A549 (cell line): ENCODE measurements around the gene GRK3. TPM values are rescaled to one million over a fixed set of nuclear protein-coding genes. Genes with fewer than 3 reads are reported as not detected.
A peak's percentile ranks its signal among the peaks of the same experiment; 100 is the strongest.

Experiments used
- ATAC-seq, 2 experiments: fragments of 200-7000 bp in 1 of 2; fragments of >200 bp in 1 of 2; cut with Nextera tagmentation in 1 of 2; cut with Tn5 transposase in 1 of 2; 3 replicates each; pipeline versions ENCODE4 v1.8.0 to v1.9.1; 2018 to 2020; ENCODE audit warnings: mild to moderate bottlenecking in 1 of 2, moderate library complexity in 1 of 2
- CTCF ChIA-PET: fragments of 300-600 bp; sonication (Branson Sonifier 250); formaldehyde crosslinking; extraction: SDS; loops from one replicate; lab custom pipeline; 2021; ENCODE audit warnings: antibody characterized with exemption, inconsistent platforms; lab: Yijun Ruan, JAX
- POLR2A ChIA-PET: fragments of 350-600 bp; formaldehyde crosslinking; extraction: SDS; loops from one replicate; lab custom pipeline; 2021; ENCODE audit warnings: antibody characterized with exemption, inconsistent platforms; lab: Yijun Ruan, JAX
- DNase-seq, 2 experiments: peaks; one replicate each; pipeline versions ENCODE4 v3.0.0 to v3.0.0-alpha.2; 2011 to 2016; ENCODE audit warnings: low read depth in 1 of 2, low spot score in 1 of 2
- FAIRE-seq: peaks from 2 replicates; lab custom pipeline; 2011; peaks lifted over from hg19 to GRCh38; lab: Jason Lieb, UNC
- H3K27ac ChIP-seq, 2 experiments: fragments of >200 bp; sonication (Bioruptor Twin); formaldehyde crosslinking; 3 replicates each; pipeline ENCODE4 v1.5.1; 2016 to 2017
- H3K4me1 ChIP-seq: fragments of >200 bp; sonication (Bioruptor Twin); formaldehyde crosslinking; 3 replicates; pipeline ENCODE4 v1.6.1; 2016
- H3K4me2 ChIP-seq: fragments of >200 bp; sonication (Bioruptor Twin); formaldehyde crosslinking; 3 replicates; pipeline ENCODE4 v1.6.1; 2016
- H3K4me3 ChIP-seq: fragments of >200 bp; sonication (Bioruptor Twin); formaldehyde crosslinking; 3 replicates; pipeline ENCODE4 v1.5.1; 2016
- H3K9me3 ChIP-seq: fragments of >200 bp; sonication (Bioruptor Twin); formaldehyde crosslinking; 3 replicates; pipeline ENCODE4 v1.6.1; 2016
- BHLHE40 ChIP-seq: IDR thresholded peaks from 2 replicates; pipeline ENCODE4 v1.6.1; 2012; ENCODE audit warnings: low read depth, low read length, inconsistent platforms
- CBX2 ChIP-seq: fragments of 200-600 bp; sonication (generic); IDR thresholded peaks from 2 replicates; pipeline ENCODE4 v1.6.1; 2016; ENCODE audit warnings: low read depth, mild to moderate bottlenecking, borderline replicate concordance
- CBX8 ChIP-seq: fragments of 200-600 bp; sonication (generic); IDR thresholded peaks from 2 replicates; pipeline ENCODE4 v1.6.1; 2016
- CEBPB ChIP-seq, 2 experiments: fragments of >200 bp in 1 of 2; sonication (Bioruptor Twin) in 1 of 2; formaldehyde crosslinking in 1 of 2; IDR thresholded peaks; 2 replicates each; pipeline ENCODE4 v1.6.1; 2012 to 2016
- CHD2 ChIP-seq: fragments of 150-350 bp; IDR thresholded peaks from 2 replicates; pipeline ENCODE4 v1.6.1; 2014; ENCODE audit warnings: low read length; ENCODE audit not compliant: partially characterized antibody
- CHD4 ChIP-seq: fragments of 200-600 bp; sonication (generic); IDR thresholded peaks from 2 replicates; pipeline ENCODE4 v1.6.1; 2016; ENCODE audit warnings: antibody characterized with exemption, mild to moderate bottlenecking, borderline replicate concordance
- HDAC2 ChIP-seq: fragments of 200-600 bp; sonication (generic); IDR thresholded peaks from 2 replicates; pipeline ENCODE4 v1.6.1; 2016
- HEYL ChIP-seq: fragments of 250-450 bp; sonication (Bioruptor Pico); IDR thresholded peaks from 2 replicates; pipeline ENCODE4 v1.8.0; 2021; ENCODE audit warnings: mild to moderate bottlenecking, moderate library complexity
- HOXB5 ChIP-seq: fragments of 250-450 bp; sonication (Bioruptor Pico); IDR thresholded peaks from 2 replicates; pipeline ENCODE4 v1.5.0; 2020; ENCODE audit warnings: mild to moderate bottlenecking, moderate library complexity
- KDM5A ChIP-seq: fragments of 200-600 bp; sonication (generic); IDR thresholded peaks from 2 replicates; pipeline ENCODE4 v1.6.1; 2016; ENCODE audit warnings: antibody characterized with exemption, mild to moderate bottlenecking
- NFE2L2 ChIP-seq: fragments of 150-350 bp; conservative IDR thresholded peaks from 2 replicates; pipeline ENCODE4 v1.6.1; 2014; ENCODE audit warnings: low read length
- NPAS2 ChIP-seq: fragments of 250-450 bp; sonication (Bioruptor Pico); IDR thresholded peaks from 2 replicates; pipeline ENCODE4 v1.8.0; 2022; ENCODE audit warnings: mild to moderate bottlenecking, moderate library complexity, borderline replicate concordance
- POLR2A ChIP-seq: IDR thresholded peaks from 2 replicates; pipeline ENCODE4 v1.6.1; 2012; ENCODE audit warnings: mild to moderate bottlenecking, low read length
- RAD21 ChIP-seq, 2 experiments: fragments of >200 bp in 1 of 2; sonication (Bioruptor Twin) in 1 of 2; formaldehyde crosslinking in 1 of 2; IDR thresholded peaks in 1 of 2; conservative IDR thresholded peaks in 1 of 2; 2 replicates in 1 of 2; 3 replicates in 1 of 2; pipeline ENCODE4 v1.6.1; 2012 to 2018; ENCODE audit warnings: inconsistent platforms in 1 of 2
- RFX5 ChIP-seq: fragments of 450-650 bp; IDR thresholded peaks from 2 replicates; pipeline ENCODE4 v1.7.1; 2014; ENCODE audit warnings: antibody characterized with exemption, mild to moderate bottlenecking, moderate library complexity
- RNF2 ChIP-seq: fragments of 200-600 bp; sonication (generic); IDR thresholded peaks from 2 replicates; pipeline ENCODE4 v1.6.1; 2016; ENCODE audit warnings: low read depth, mild to moderate bottlenecking, antibody characterized with exemption, moderate library complexity, borderline replicate concordance
- SMC3 ChIP-seq: fragments of >200 bp; sonication (Bioruptor Twin); formaldehyde crosslinking; IDR thresholded peaks from 3 replicates; pipeline ENCODE4 v1.6.1; 2018; ENCODE audit warnings: inconsistent platforms
- WGBS: methylation state at CpG from one replicate; pipeline ENCODE4 v1.1.6; 2017; ENCODE audit errors: missing lambda C conversion rate; 5-methylcytosine and 5-hydroxymethylcytosine counted together
- polyA plus RNA-seq, 4 experiments: library from polyadenylated mRNA; depleted of rRNA in 3 of 4; stranded (reverse); fragments of >200 nt; fragmentation: RNase III in 1 of 4; extraction: RNeasy Plus Mini Kit Qiagen cat#74134 plus additional on column Dnase treatment in 1 of 4; gene quantifications; 2 replicates in 3 of 4; 3 replicates in 1 of 4; pipeline ENCODE4 v1.2.3, GENCODE V29; 2011 to 2017
- TF ChIP-seq, protein P1 (sequence below): fragments of >200 bp; sonication (Bioruptor Twin); formaldehyde crosslinking; IDR thresholded peaks from 3 replicates; pipeline ENCODE4 v1.5.1; 2016
- TF ChIP-seq, protein P2 (sequence below): fragments of 250-450 bp; sonication (Bioruptor Pico); IDR thresholded peaks from 2 replicates; pipeline ENCODE4 v1.5.0; 2021; ENCODE audit warnings: mild to moderate bottlenecking, moderate library complexity, borderline replicate concordance

Gene GRK3
- polyA plus RNA-seq, 2 of the 4 experiments (the other 2 are of a cell fraction) = 3.9 to 6.5 TPM

- POLR2A ChIA-PET = no interaction called here
- H3K4me2 ChIP-seq = no peak overlapping the region
- no peak overlapping the region for H3K4me3 ChIP-seq
- DNase-seq (no peak), ATAC-seq (peak in 1 of 2 experiments; percentile 68; a peak in 3 of 6 replicates), FAIRE-seq (no peak)
- H3K27ac ChIP-seq = no peak overlapping the region
- WGBS = 70% methylated on average over 3 of the region's 12 CpGs
- H3K4me1 ChIP-seq = no peaks in the 10 kb centered on the region
- TF ChIP-seq CBX8 (no peak), BHLHE40 (no peak), RAD21 (conservative IDR thresholded peaks at IDR 0.05 in 1 of 2, IDR thresholded peaks at IDR 0.05 in 1 of 2) (peak; percentile 38 to 54; a peak in 4 of 5 replicates), CEBPB (IDR thresholded peaks at IDR 0.05) (no peak), SMC3 (no peak)
- TF ChIP-seq, protein P1, sequence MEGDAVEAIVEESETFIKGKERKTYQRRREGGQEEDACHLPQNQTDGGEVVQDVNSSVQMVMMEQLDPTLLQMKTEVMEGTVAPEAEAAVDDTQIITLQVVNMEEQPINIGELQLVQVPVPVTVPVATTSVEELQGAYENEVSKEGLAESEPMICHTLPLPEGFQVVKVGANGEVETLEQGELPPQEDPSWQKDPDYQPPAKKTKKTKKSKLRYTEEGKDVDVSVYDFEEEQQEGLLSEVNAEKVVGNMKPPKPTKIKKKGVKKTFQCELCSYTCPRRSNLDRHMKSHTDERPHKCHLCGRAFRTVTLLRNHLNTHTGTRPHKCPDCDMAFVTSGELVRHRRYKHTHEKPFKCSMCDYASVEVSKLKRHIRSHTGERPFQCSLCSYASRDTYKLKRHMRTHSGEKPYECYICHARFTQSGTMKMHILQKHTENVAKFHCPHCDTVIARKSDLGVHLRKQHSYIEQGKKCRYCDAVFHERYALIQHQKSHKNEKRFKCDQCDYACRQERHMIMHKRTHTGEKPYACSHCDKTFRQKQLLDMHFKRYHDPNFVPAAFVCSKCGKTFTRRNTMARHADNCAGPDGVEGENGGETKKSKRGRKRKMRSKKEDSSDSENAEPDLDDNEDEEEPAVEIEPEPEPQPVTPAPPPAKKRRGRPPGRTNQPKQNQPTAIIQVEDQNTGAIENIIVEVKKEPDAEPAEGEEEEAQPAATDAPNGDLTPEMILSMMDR = peak; percentile 26; the same call in 1 of the 3 replicates
- H3K9me3 ChIP-seq = no peaks in the 10 kb centered on the region
- CTCF ChIA-PET = interaction anchor here (0.9 to 4.5 kb wide), 6 partner anchors 12 to 560 kb away, joined by 3 to 41 read pairs (median 10); no protein-coding TSS in a partner anchor
These were observed 210.1 kb downstream of the GRK3 start for GRCh38 chr22:25774575-25775026.

- Histone ChIP-seq H3K27ac (no peak overlapping the region), H3K4me3 (no peak overlapping the region), H3K9me3 (no peaks in the 10 kb centered on the region), H3K4me2 (no peak overlapping the region), H3K4me1 (no peaks in the 10 kb centered on the region)
- TF ChIP-seq HDAC2 = no peak
- no peak for TF ChIP-seq CHD2
- TF ChIP-seq CHD4 = no peak
- no peak for TF ChIP-seq RNF2
- TF ChIP-seq CBX8 = no peak
- TF ChIP-seq, protein P2, sequence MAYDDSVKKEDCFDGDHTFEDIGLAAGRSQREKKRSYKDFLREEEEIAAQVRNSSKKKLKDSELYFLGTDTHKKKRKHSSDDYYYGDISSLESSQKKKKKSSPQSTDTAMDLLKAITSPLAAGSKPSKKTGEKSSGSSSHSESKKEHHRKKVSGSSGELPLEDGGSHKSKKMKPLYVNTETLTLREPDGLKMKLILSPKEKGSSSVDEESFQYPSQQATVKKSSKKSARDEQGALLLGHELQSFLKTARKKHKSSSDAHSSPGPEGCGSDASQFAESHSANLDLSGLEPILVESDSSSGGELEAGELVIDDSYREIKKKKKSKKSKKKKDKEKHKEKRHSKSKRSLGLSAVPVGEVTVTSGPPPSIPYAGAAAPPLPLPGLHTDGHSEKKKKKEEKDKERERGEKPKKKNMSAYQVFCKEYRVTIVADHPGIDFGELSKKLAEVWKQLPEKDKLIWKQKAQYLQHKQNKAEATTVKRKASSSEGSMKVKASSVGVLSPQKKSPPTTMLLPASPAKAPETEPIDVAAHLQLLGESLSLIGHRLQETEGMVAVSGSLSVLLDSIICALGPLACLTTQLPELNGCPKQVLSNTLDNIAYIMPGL = no peak
- TF ChIP-seq HEYL = no peak
- ATAC-seq (no peak), FAIRE-seq (no peak), DNase-seq (no peak)
- WGBS = 32% methylated on average over 8 of the region's 8 CpGs
- ChIA-PET CTCF (interaction anchor here (1.0 to 3.8 kb wide), 2 partner anchors 12 to 556 kb away, joined by 3 to 17 read pairs; no protein-coding TSS in a partner anchor), POLR2A (no interaction called here)
These were observed 211.1 kb downstream of the GRK3 start for GRCh38 chr22:25775531-25775930.

DNA sequence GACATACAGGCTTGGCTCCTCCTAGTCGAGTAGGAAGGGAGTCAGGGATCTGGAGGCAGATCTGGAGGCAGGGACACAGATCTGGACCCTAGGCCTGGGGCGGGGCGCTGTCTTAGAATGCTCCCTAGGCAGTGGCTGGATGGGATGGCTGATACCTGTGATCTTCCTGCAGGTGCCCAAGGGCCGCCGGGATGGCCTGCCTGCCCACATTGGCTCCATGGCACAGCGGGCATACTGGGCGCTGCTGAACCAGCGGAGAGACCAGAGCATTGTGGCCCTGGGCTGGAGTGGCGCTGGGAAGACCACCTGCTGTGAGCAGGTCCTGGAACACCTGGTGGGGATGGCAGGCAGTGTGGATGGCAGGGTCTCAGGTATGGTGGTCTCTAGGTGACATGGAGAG is 212.9 kb downstream of the GRK3 start:
- CTCF ChIA-PET = interaction anchor here (0.6 to 4.8 kb wide), 13 partner anchors 10 to 580 kb away, joined by 3 to 32 read pairs (median 3); no protein-coding TSS in a partner anchor
- no peaks in the 10 kb centered on the region for H3K4me1 ChIP-seq

DNA sequence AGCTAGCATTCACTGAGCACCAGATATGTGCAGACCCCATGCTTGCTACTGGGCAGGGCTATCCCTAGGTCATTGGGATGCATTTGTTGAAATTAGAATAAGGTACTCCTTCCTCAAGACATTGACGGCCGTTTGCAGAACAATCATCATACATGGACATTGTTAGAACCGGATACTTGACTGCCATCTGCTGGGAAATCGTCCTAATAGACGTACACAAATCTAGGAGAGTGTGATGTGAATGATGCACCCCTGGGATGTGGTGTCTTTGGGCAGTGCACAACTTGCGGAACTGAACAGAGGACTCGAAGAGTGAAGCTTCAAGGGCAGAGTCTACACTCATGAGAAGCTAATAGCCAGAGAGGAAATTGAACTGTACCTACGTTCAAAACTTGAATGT is 213.4 kb downstream of the GRK3 start:
- CTCF ChIA-PET = interaction anchor here (0.6 to 4.8 kb wide), 16 partner anchors 10 to 581 kb away, joined by 3 to 32 read pairs (median 3); no protein-coding TSS in a partner anchor
- Histone ChIP-seq H3K27ac (no peak overlapping the region), H3K4me2 (no peak overlapping the region), H3K9me3 (no peaks in the 10 kb centered on the region), H3K4me1 (no peaks in the 10 kb centered on the region), H3K4me3 (no peak overlapping the region)
- FAIRE-seq = no peak
- peak; percentile 47 to 69 for DNase-seq
- POLR2A ChIA-PET = no interaction called here
- ATAC-seq = peak; percentile 87 to 89
- WGBS = 1% methylated on average over 8 of the region's 8 CpGs
- TF ChIP-seq CBX8 = no peak
- TF ChIP-seq RAD21 (conservative IDR thresholded peaks at IDR 0.05 in 1 of 2, IDR thresholded peaks at IDR 0.05 in 1 of 2) = peak; percentile 46 to 47; a peak in 4 of 5 replicates
- no peak for TF ChIP-seq HOXB5
- no peak for TF ChIP-seq RFX5
- TF ChIP-seq SMC3 = peak; percentile 39
- no peak for TF ChIP-seq POLR2A
- TF ChIP-seq KDM5A = no peak
- TF ChIP-seq CBX2 = no peak
- TF ChIP-seq, protein P1 = peak; percentile 43

More for the DNA sequence above, 212.9 kb downstream of the GRK3 start:
- WGBS = 20% methylated on average over 1 of the region's 9 CpGs
- Histone ChIP-seq H3K27ac (no peak overlapping the region), H3K9me3 (no peaks in the 10 kb centered on the region), H3K4me2 (no peak overlapping the region), H3K4me3 (no peak overlapping the region)
- POLR2A ChIA-PET = no interaction called here
- FAIRE-seq (no peak), DNase-seq (no peak), ATAC-seq (no peak)
- no peak for TF ChIP-seq NFE2L2
- no peak for TF ChIP-seq CEBPB (IDR thresholded peaks at IDR 0.05)
- no peak for TF ChIP-seq SMC3
- TF ChIP-seq NPAS2 (CRISPR knock-in tag) = no peak
